ENCODE results near the gene HDAC5. TPM values are rescaled to one million over a fixed set of nuclear protein-coding genes. Genes with fewer than 3 reads are reported as not detected.

The HDAC5 gene
- total RNA-seq, result 100 to 1,000 TPM in 1 of 3 donors, 10 to 100 TPM in 2; 79.2 to 100 (median 91.9) TPM
- total RNA-seq (2013), result 46.4 TPM

DNA sequence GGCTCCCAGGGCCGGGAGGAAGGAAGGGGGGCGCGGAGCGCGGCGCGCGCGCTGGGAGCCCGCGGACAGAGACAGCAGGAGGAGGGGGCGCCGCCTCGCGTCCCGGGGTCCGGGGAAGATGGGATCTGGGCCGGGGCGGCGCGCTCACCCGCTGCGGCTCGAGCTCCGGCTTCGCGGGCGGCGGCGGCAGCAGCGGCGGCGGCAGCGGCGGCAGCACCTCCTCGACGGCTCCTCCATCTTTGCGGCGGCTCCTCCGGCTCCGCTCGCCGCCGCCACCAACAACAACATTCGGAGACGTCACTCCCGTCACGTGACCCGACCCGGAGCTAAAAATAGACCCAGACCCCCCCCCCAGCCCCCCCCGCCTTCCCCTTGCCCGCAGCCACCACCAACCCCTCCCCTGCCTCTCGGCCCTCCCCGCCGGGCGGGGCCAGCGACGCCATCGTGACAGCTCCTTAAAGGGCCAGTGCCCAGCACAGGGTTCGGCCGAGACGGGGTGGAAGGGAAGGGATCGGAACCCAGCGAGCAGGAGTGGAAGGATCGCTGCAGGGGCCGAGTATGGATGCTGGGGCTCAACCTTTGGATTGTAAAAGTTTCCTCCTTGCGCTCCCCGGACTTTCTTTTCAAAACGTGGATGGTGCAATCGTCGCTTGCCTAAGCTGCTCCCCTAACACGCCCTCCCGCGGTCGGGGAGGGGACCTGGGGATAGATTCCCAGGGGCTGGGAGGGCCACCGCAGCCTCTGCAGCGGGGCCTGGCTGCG is at the start of gene HDAC5:
Gene HDAC5 (minus strand): TSS at position 286 of the 762 bp plus-strand sequence. CDS start 6,126 bp downstream, outside the sequence.
- Mint-ChIP-seq H3K27ac (peak within 1 kb of the TSS; percentile 86 to 97), H3K27me3 (ENCODE audit: low read depth in 2 of 2) (peaks cover 0 to 3% of the 10 kb centered on the region in 2 donors), H3K4me1 (peaks cover 15 to 32% of the 10 kb centered on the region in 2 donors), H3K9me3 (no peaks in the 10 kb centered on the region), H3K36me3 (no peaks in the 10 kb centered on the region), H3K4me3 (peak within 1 kb of the TSS; percentile 91)
- peak; percentile 95 to 97 (median 95) for ATAC-seq
- Histone ChIP-seq H3K4me1 (ENCODE audit: control insufficient read depth, insufficient read depth, low read length) (peaks cover 25% of the 10 kb centered on the region), H3K4me3 (ENCODE audit: low read length) (peak within 1 kb of the TSS; percentile 86), H3K36me3 (ENCODE audit: control insufficient read depth, insufficient read depth, low read length) (no peaks in the 10 kb centered on the region), H3K27ac (ENCODE audit: low read length) (peak within 1 kb of the TSS; percentile 79), H3K27me3 (ENCODE audit: control insufficient read depth, insufficient read depth, low read length) (no peaks in the 10 kb centered on the region), H3K9me3 (ENCODE audit: control insufficient read depth, insufficient read depth, low read length) (no peaks in the 10 kb centered on the region)
- WGBS (ENCODE audit: insufficient coverage), result under 1% methylated on average over 65 of the region's 78 CpGs
- DNase-seq, result peak; percentile 92 to 96
- TF ChIP-seq, protein P1, sequence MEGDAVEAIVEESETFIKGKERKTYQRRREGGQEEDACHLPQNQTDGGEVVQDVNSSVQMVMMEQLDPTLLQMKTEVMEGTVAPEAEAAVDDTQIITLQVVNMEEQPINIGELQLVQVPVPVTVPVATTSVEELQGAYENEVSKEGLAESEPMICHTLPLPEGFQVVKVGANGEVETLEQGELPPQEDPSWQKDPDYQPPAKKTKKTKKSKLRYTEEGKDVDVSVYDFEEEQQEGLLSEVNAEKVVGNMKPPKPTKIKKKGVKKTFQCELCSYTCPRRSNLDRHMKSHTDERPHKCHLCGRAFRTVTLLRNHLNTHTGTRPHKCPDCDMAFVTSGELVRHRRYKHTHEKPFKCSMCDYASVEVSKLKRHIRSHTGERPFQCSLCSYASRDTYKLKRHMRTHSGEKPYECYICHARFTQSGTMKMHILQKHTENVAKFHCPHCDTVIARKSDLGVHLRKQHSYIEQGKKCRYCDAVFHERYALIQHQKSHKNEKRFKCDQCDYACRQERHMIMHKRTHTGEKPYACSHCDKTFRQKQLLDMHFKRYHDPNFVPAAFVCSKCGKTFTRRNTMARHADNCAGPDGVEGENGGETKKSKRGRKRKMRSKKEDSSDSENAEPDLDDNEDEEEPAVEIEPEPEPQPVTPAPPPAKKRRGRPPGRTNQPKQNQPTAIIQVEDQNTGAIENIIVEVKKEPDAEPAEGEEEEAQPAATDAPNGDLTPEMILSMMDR (IDR thresholded peaks at IDR 0.05), result peak; percentile 42
- intact Hi-C loops (cut with micrococcal nuclease), result loop anchor here (1.0 to 5.0 kb wide), 5 partner anchors 18 to 433 kb away; partner anchors contain the start of genes FZD2, G6PC3, HROB and TMUB2

- Mint-ChIP-seq H3K27me3 (ENCODE audit: low read depth in 2 of 2) (no peaks in the 10 kb centered on the region), H3K9me3 (no peaks in the 10 kb centered on the region), H3K36me3 (no peaks in the 10 kb centered on the region), H3K4me1 (peaks cover 9 to 13% of the 10 kb centered on the region in 2 donors), H3K4me3 (no peak overlapping the region), H3K27ac (no peak overlapping the region)
- no peak for DNase-seq
- Histone ChIP-seq H3K4me1 (ENCODE audit: control insufficient read depth, insufficient read depth, low read length) (peaks cover 5% of the 10 kb centered on the region), H3K27me3 (ENCODE audit: control insufficient read depth, insufficient read depth, low read length) (no peaks in the 10 kb centered on the region), H3K4me3 (ENCODE audit: low read length) (no peak overlapping the region), H3K36me3 (ENCODE audit: control insufficient read depth, insufficient read depth, low read length) (peaks cover 3% of the 10 kb centered on the region), H3K9me3 (ENCODE audit: control insufficient read depth, insufficient read depth, low read length) (no peaks in the 10 kb centered on the region), H3K27ac (ENCODE audit: low read length) (no peak overlapping the region)
- 92% methylated on average over 17 of the region's 17 CpGs for WGBS (ENCODE audit: insufficient coverage)
- no peak for ATAC-seq
- TF ChIP-seq, protein P1 (IDR thresholded peaks at IDR 0.05), result no peak
- intact Hi-C loops (cut with micrococcal nuclease), result no loop called here
These were observed 48.6 kb upstream of the HDAC5 start for GRCh38 chr17:44171931-44172455.

GRCh38 chr17:44170499-44171201 is 47.2 kb upstream of the HDAC5 start, which contains the start of gene ASB16:
Gene ASB16 (plus strand): TSS chr17:44170704. CDS start chr17:44170790, 86 bp downstream.
- Mint-ChIP-seq H3K9me3 (no peaks in the 10 kb centered on the region), H3K27ac (no peak within 1 kb of the TSS)
- H3K27ac ChIP-seq (ENCODE audit: low read length), result no peak within 1 kb of the TSS

More at GRCh38 chr17:44170499-44171201, 47.2 kb upstream of the HDAC5 start, which contains the start of gene ASB16:
- H3K4me3 ChIP-seq (ENCODE audit: low read length), result no peak within 1 kb of the TSS
- H3K4me3 Mint-ChIP-seq, result no peak within 1 kb of the TSS
- peaks cover 9 to 13% of the 10 kb centered on the region in 2 donors for H3K4me1 Mint-ChIP-seq
- DNase-seq (no peak), ATAC-seq (no peak)
- peaks cover 5% of the 10 kb centered on the region for H3K4me1 ChIP-seq (ENCODE audit: control insufficient read depth, insufficient read depth, low read length)
- WGBS (ENCODE audit: insufficient coverage), result 60% methylated on average over 21 of the region's 21 CpGs
- H3K27me3 Mint-ChIP-seq (ENCODE audit: low read depth in 2 of 2), result no peaks in the 10 kb centered on the region
- intact Hi-C loops (cut with micrococcal nuclease), result no loop called here
- TF ChIP-seq, protein P1 (IDR thresholded peaks at IDR 0.05), result no peak
- peaks cover 3% of the 10 kb centered on the region for H3K36me3 ChIP-seq (ENCODE audit: control insufficient read depth, insufficient read depth, low read length)
- H3K27me3 ChIP-seq (ENCODE audit: control insufficient read depth, insufficient read depth, low read length), result no peaks in the 10 kb centered on the region
- no peaks in the 10 kb centered on the region for H3K36me3 Mint-ChIP-seq
- no peaks in the 10 kb centered on the region for H3K9me3 ChIP-seq (ENCODE audit: control insufficient read depth, insufficient read depth, low read length)

Measured in natural killer cell (primary cell).